ENCODE results near the gene DND1.
"Not testable (repeated sequence)": the region's sequence is repeated elsewhere in the genome, so short reads cannot be mapped to it uniquely, and the experiment has no call there.

The DND1 gene

GRCh38 chr5:140673187-140673976 is at the start of gene DND1:
Gene DND1, minus strand, starts transcription at chr5:140673576. Its CDS starts 34 bp downstream, at chr5:140673542.
- DNase-seq, result no peak

DNA sequence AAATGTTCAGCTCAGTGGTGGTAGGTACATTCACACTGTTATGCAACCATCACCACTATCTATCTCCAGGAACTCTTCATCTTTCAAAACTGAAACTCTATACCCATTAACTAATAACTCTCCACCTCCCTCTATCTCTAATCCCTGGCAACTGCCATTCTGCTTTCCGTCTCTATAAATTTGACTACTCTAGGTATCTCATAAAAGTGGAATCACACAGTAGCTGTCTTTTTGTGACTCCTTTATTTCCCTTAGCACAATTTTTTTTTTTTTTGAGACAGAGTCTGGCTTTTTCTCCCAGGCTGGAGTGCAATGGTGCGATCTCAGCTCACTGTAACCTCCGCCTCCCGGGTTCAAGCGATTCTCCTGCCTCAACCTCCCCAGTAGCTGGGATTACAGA is 48.0 kb upstream of the DND1 start:
- DNase-seq, result not testable (repeated sequence)

GRCh38 chr5:140720738-140721137 is 47.4 kb upstream of the DND1 start:
- DNase-seq, result not testable (repeated sequence)

- DNase-seq, result no peak
Observed at GRCh38 chr5:140718266-140718592, 44.9 kb upstream of the DND1 start.

DNA sequence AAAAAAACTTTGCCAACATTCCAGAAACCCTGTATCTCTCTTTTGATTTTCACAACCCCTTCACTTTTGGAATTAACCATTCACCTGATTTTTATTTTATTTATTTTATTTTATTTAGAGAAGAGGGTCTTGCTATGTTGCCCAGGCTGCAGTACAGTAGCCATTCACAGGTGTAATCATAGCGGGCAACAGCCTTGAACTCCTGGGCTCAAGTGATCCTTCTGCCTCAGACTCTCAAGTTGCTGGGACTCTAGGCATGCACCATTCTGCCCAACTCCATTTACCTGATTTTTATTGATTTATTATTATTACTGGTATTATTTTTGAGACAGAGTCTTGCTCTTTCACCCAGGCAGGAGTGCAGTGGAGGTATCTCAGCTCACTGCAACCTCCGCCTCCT is 42.9 kb upstream of the DND1 start:
- not testable (repeated sequence) for DNase-seq

DNA sequence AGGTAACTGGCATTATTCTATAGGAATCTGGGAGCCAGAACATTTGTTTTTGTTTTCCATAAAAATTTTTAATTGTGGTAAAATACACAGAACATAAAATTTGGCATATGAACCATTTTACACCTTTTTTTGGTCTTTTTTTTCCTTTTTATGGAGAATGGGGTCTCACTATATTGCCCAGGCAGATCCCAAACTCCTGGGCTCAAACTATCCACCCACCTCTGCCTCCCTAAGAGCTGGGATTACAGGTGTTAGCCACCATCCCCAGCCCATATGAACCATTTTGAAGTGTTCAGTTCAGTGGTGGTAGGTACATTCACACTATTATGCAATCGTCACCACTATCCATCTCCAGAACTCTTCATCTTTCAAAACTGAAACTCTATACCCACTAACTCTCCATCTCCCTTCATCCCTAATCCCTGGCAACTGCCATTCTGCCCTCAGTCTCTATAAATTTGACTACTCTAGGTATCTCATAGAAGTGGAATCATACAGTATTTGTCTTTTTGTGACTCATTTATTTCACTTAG is 40.3 kb upstream of the DND1 start:
- no peak for DNase-seq

GRCh38 chr5:140711794-140712193 is 38.4 kb upstream of the DND1 start:
- DNase-seq, result no peak

DNA sequence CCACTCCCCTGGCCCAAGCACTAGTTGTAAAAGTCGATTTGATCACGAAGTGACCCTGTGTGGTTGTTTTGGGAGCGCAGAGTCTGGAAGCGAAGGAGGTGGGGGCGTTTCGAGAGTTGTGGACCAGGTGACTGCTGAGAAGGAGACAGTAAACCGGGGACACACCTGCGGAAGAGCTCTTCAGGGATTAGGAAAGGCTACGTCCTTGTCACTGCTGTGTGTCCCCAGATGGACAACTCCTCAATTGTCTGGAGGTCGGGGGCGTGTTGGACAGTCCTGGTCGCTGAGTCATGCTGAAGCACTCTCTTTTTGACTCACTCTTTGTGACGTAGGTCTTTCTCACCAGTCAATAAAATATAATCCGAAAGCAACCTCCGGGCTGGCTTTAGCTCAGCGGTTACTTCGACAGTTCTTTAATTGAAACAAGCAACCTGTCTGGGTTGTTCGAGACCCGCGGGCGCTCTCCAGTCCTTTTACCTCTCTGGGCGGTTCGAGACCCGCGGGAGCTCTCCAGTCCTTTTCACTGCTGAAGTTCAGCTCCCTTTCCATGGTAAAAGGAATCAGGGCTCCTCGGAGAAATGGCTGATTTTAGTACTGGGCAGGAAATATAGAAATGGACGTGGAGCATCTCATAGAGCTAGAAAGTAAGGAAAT is 37.6 kb upstream of the DND1 start:
- DNase-seq, result peak; percentile 13 to 22

DNA sequence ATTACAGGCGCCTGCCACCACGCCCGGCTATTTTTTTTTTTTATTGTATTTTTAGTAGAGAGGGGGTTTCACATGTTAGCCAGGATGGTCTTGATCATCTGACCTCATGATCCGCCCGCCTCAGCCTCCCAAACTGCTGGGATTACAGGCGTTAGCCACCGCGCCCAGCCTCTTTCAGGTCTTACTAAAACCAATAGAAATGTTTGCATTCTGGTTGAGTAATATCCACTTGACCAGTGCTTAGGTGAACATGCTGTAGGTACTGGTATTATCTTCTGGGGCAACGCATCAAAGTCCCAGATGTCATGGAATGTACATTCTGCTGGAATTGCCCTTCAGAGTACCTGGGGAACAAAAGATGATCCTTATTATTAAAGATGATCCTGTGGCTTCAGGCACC is 35.4 kb upstream of the DND1 start:
- not testable (repeated sequence) for DNase-seq

DNA sequence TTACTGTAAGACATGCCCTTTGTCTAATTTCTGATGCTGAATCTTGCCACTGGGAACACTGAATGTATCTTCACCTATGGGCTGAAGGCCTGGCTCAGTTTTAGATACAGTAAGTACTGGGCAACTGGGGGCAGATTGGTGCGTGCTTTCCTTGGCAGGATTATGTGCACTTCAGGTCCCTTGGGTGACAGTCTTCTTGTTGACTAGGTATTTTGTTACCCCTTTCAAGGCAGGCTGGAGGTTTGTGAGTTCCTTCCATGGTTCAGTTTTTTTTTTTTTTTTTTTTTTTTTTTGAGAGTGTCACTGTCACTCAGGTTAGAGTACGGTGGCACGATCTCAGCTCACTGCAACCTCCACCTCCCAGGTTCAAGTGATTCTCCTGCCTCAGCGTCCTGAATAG is 34.4 kb upstream of the DND1 start:
- DNase-seq, result no peak

GRCh38 chr5:140700177-140701144 is 27.1 kb upstream of the DND1 start, which contains the start of gene ZMAT2:
Gene ZMAT2, plus strand, starts transcription at chr5:140700447. Its CDS starts 14 bp downstream, at chr5:140700461.
- peak; percentile 84 to 91 for DNase-seq

DNA sequence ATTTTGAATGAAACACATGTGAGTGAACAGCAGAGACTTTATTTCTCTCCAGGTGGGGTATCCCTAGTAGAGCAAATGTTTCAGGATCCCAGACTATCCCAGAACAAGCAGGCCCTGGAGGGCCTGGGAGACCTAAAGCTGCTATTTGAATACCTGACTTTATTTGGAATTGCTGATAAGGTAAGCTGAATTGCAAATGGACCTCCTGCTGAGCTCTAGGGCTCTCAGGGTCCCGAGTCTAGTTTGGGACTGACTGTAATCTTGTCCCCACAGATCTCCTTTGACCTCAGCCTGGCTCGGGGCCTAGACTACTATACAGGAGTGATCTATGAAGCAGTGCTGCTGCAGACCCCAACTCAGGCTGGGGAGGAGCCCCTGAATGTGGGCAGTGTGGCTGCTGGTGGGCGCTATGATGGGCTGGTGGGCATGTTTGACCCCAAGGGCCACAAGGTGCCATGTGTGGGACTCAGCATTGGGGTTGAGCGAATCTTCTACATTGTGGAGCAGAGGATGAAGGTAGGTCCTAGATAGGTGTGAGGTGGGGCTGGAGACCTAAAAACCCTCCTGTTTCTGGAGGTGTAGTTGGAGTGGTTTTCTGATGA is 23.6 kb upstream of the DND1 start:
- DNase-seq, result no peak

- DNase-seq, result no peak
Observed at GRCh38 chr5:140694276-140694675, 20.9 kb upstream of the DND1 start.

DNA sequence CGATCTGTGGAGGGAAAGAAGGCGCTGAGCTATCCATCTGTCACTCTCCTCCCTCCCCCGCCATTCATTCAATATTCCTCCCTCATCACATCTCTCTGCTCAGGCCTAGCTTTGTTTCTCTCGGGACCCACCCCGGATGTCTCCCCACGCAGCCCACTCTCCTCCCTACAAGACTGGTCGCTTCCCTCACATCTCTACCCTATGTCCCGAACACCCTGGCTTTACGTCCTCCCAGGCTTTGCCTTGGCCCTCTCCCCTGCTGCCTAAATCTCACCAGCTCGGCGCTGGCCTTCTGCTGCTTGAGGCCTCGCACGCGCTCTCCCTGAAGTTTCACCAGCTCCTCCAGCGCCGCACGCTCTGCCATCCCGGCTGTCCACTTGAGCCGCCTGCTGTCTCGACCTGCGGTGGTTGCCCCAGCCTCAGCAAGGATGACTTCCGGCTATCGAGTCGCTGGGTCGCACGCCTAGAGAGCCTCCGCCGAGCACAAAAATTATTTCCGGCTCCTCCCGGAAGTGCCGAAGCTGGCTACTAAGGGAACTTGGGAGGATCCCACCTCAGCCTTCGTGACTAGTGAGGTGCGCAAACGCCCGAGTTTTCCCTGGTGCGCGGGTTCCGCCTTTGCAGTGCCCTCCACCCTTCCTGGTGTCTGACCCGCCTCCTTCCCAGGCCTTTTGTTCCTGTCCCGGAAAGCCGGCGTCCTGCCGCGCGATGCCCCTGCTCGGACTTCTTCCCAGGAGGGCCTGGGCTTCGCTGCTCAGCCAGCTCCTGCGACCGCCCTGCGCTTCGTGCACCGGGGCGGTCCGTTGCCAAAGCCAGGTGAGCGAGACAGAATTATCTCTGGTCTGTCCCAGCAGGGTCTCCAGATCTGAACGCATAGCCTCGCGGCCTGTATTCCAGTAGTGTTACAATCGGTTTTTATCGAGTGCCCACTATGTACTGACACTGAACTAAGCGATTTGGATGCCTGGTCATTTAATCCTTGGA is 17.9 kb upstream of the DND1 start, which contains the start of the genes HARS1 and HARS2:
Gene HARS1, minus strand, starts transcription at position 430 of the 984 bp plus-strand sequence. Its CDS starts 66 bp downstream, at position 364.
Gene HARS2, plus strand, starts transcription at position 515 of the 984 bp plus-strand sequence. Its CDS starts 194 bp downstream, at position 709.
- DNase-seq, result peak; percentile 79 to 84

GRCh38 chr5:140690376-140690932 is 17.1 kb upstream of the DND1 start:
- DNase-seq, result no peak

- no peak for DNase-seq
Observed at GRCh38 chr5:140678993-140679392, 5.6 kb upstream of the DND1 start.

- DNase-seq, result no peak
Observed at GRCh38 chr5:140677947-140678346, 4.6 kb upstream of the DND1 start.

GRCh38 chr5:140674629-140675028 is 1.3 kb upstream of the DND1 start:
- no peak for DNase-seq

GRCh38 chr5:140674211-140674610 is 835 bp upstream of the DND1 start:
- DNase-seq, result no peak

DNA sequence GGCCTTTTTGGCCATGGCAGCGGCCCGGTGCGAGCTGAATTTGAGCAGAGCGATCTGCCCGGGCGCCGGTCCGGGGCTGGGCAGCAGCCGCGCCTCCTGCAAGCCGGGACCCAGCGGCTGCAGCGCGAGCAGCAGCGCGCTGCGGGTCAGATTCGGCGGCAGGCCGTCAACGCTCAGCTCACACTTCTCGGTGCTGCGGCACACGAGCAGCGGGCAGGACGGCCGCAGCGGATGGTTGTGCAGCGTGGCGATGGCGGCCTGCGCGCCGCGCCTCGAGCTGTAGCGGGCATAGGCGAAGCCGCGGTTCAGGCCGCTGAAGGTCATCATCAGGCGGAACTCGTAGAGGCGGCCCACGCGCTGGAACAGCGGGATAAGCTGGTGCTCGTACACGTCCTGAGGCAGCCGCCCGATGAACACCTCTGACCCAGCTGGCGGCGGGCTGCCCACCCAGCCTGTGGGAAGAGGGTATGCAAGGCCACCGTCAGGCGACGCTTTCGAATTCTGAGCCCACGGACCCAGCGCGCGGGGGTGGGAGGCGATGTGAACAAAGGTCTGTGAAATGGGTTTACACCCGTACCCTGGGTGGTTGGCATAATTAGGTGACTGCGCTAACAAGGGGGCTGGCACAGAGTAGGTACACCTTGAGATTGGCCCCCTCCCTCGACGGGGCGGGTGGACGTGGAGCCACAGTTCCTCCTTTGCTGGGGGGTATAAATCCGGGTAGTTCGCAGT is 755 bp downstream of the DND1 start:
- DNase-seq, result no peak

Measured in NCI-H1930 (cell line).